ENCODE data around the gene COG6. TPM values are rescaled to one million over a fixed set of nuclear protein-coding genes. Genes with fewer than 3 reads are reported as not detected.
A peak's percentile ranks its signal among the peaks of the same experiment; 100 is the strongest.

The COG6 gene
- total RNA-seq, 4 donors from 2014 or later: 16.8 to 24.3 (median 20.5) TPM

- intact Hi-C loops (cut with DNase I; ENCODE audit: low total_unique reads): no loop called here
- H3K4me3 ChIP-seq (ENCODE audit: low read depth, poor library complexity, severe bottlenecking): no peak overlapping the region
- 84 to 85% methylated on average over 1 of the region's 1 CpG for WGBS, 2 donors
- no peak for DNase-seq (ENCODE audit: low spot score in 2 of 2)
- TF ChIP-seq CTCF (IDR thresholded peaks at IDR 0.05): no peak
- TF ChIP-seq POLR2A (IDR thresholded peaks at IDR 0.05): no peak
Observed at GRCh38 chr13:39641645-39642044, 13.8 kb upstream of the COG6 start.

GRCh38 chr13:39646122-39646521 is 9.3 kb upstream of the COG6 start:
- no peak overlapping the region for H3K4me3 ChIP-seq (ENCODE audit: low read depth, poor library complexity, severe bottlenecking)
- DNase-seq (ENCODE audit: low spot score in 2 of 2): no peak
- 53 to 61% methylated on average over 4 of the region's 4 CpGs for WGBS, 2 donors
- TF ChIP-seq POLR2A (IDR thresholded peaks at IDR 0.05): no peak
- TF ChIP-seq CTCF (IDR thresholded peaks at IDR 0.05): no peak
- intact Hi-C loops (cut with DNase I; ENCODE audit: low total_unique reads): no loop called here

DNA sequence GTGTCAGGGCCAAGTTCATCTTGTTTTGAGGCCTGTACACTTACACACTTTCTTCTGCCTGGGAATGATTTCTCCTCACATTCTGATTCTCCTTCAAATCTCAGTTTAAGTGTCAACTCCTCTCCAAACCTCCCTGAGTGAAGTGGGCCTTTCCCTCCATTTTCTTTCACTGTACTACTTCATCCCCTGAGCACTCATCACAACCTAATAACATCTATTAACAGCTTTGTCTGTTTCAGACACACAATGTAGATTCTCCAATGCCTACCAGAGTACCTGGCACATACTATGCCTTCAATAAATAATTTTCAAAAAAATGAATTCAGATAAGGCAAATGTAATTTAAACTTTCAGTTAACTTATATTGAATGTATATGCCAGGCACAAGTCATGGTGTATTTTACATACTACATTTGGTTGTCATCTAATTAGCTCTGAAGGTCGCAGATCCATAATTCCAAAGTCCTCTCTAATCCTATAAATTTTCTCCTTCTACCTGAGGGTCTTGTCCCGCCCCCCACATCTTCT is 357 bp upstream of the COG6 start:
- peak overlapping the region; percentile 74 for H3K4me3 ChIP-seq (ENCODE audit: low read depth, poor library complexity, severe bottlenecking)
- DNase-seq (ENCODE audit: low spot score in 2 of 2): no peak
- TF ChIP-seq POLR2A (IDR thresholded peaks at IDR 0.05) (no peak), CTCF (IDR thresholded peaks at IDR 0.05) (no peak)
- intact Hi-C loops (cut with DNase I; ENCODE audit: low total_unique reads): no loop called here
- 2 to 6% methylated on average over 2 of the region's 2 CpGs for WGBS, 2 donors

DNA sequence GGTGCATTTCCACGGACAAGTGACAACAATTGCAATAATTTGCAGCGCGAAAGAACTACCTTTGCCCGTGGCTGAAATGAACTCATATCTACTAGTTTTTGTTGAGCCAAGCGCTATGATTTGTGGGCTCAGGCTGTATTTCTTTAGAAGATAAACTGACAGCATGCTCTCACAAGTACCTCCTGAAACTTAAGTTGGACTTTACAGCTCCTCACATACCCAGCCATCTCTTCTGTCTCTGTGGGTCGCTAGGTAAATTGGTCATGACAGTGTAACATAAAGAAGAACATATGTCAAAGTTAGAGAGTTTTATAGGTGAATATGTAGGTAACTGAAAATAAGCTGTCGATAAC is 839 bp downstream of the COG6 start:
- peak overlapping the region; percentile 74 for H3K4me3 ChIP-seq (ENCODE audit: low read depth, poor library complexity, severe bottlenecking)
- DNase-seq (ENCODE audit: low spot score in 2 of 2): no peak
- TF ChIP-seq CTCF (IDR thresholded peaks at IDR 0.05): no peak
- TF ChIP-seq POLR2A (IDR thresholded peaks at IDR 0.05): no peak
- 13 to 14% methylated on average over 7 of the region's 7 CpGs for whole genome bisulfite sequencing, 2 donors
- intact Hi-C loops (cut with DNase I; ENCODE audit: low total_unique reads): no loop called here

- no peak overlapping the region for H3K4me3 ChIP-seq (ENCODE audit: low read depth, poor library complexity, severe bottlenecking)
- 95 to 100% methylated on average over 1 of the region's 1 CpG for WGBS, 2 donors
- no peak for TF ChIP-seq CTCF (IDR thresholded peaks at IDR 0.05)
- no peak for TF ChIP-seq POLR2A (IDR thresholded peaks at IDR 0.05)
- no peak for DNase-seq (ENCODE audit: low spot score in 2 of 2)
- intact Hi-C loops (cut with DNase I; ENCODE audit: low total_unique reads): no loop called here
Observed at GRCh38 chr13:39663508-39663907, 8.0 kb downstream of the COG6 start.

DNA sequence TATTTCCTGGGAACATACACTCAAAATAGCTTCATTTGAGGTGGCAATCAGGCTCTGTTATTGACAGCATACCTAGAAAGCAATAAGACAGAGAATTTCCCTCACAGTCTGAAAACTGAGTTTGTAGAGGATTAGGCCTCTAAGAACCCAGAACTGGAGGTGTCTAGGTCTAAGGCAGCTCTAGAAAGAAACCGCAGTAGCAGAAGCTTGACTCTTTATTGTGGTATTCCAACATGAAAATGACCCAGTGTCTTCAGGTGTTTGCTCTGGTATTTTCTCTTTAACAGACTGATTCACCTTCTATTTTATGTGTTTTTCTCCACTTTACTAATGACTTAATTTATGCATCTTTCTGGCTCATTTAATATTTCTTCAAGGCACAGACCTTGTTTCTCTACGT is 8.5 kb downstream of the COG6 start:
- no peak for DNase-seq (ENCODE audit: low spot score in 2 of 2)
- 62 to 81% methylated on average over 2 of the region's 2 CpGs for WGBS, 2 donors
- H3K4me3 ChIP-seq (ENCODE audit: low read depth, poor library complexity, severe bottlenecking): no peak overlapping the region
- intact Hi-C loops (cut with DNase I; ENCODE audit: low total_unique reads): no loop called here
- no peak for TF ChIP-seq CTCF (IDR thresholded peaks at IDR 0.05)
- no peak for TF ChIP-seq POLR2A (IDR thresholded peaks at IDR 0.05)
